ENCODE results near the gene ANKRD6.
"Not testable (repeated sequence)": the region's sequence is repeated elsewhere in the genome, so short reads cannot be mapped to it uniquely, and the experiment has no call there.

Gene ANKRD6

DNA sequence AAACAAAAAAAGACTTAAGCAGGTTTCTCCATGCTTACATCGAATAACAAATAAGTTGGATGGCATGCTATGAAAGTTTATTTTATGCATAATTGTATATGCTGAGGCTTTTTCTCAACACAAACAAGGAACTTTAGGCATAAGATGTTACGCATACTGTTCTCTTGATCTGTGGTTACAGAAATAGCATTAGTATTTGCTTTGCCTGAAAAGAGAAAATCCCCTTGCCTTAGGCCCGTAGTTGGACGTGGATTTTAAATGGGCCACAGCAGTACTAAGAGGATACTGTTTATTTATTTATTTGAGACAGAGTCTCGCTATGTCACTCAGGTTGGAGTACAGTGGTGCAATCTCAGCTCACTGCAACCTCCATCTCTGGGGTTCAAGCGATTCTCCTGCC lies 186.6 kb downstream of the ANKRD6 start:
- no peak overlapping the region for H3K4me3 ChIP-seq (ENCODE audit: low read depth, low read length)
- TF ChIP-seq CTCF (IDR thresholded peaks at IDR 0.05; ENCODE audit: low read depth, low read length) = no peak

DNA sequence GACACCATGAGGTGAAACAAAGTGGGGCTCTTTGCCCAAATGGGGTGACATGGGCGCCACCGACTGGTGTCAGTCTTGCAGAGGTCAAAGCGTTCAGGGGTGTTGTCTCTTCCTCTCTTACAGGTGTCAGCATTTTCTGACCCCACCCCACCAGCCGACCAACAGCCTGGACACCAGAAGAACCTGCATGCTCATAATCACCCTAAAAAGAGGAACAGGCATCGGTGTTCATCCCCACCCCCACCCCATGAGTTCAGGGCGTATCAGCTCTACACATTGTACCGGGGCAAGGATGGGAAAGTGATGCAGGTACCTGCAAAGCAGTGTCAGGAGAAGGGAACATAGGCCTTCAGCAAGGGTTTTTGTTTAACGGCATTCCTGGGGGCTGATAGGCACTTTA lies 190.8 kb downstream of the ANKRD6 start:
- H3K4me3 ChIP-seq (ENCODE audit: low read depth, low read length) = no peak overlapping the region
- no peak for TF ChIP-seq CTCF (IDR thresholded peaks at IDR 0.05; ENCODE audit: low read depth, low read length)

DNA sequence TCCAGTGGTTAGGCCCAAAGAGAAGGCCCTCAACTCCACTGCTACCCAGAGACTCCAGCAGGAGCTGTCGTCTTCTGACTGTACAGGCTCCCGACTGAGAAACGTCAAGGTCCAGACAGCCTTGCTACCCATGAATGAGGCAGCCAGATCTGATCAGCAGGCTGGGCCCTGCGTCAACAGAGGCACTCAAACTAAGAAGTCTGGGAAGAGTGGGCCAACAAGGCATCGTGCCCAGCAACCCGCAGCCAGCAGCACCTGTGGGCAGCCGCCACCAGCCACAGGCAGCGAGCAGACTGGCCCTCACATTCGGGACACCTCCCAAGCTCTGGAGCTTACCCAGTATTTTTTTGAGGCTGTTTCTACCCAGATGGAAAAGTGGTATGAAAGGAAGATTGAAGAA lies 197.5 kb downstream of the ANKRD6 start:
- no peak overlapping the region for H3K4me3 ChIP-seq (ENCODE audit: low read depth, low read length)
- no peak for TF ChIP-seq CTCF (IDR thresholded peaks at IDR 0.05; ENCODE audit: low read depth, low read length)

GRCh38 chr6:89636412-89636811 lies 203.5 kb downstream of the ANKRD6 start:
- not testable (repeated sequence) for H3K4me3 ChIP-seq (ENCODE audit: low read depth, low read length)

DNA sequence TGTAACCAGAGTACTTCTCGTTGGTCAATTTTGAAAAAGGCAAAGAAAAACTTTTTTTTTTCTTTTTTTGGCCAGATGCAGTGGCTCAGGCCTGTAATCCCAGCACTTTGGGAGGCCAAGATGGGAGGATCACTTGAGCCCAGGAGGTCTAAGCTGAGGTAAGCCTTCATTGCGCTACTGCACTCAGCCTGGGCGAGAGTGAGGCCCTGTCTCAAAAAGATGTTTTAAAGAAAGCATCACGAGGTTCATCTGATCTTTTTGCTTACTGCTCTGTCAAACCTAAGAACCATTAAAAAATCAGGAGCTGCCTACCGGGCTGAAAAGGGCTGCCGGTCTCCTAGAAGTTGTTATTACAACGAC lies 205.0 kb downstream of the ANKRD6 start:
- TF ChIP-seq CTCF (IDR thresholded peaks at IDR 0.05; ENCODE audit: low read depth, low read length) = no peak
- peak overlapping the region; percentile 81 for H3K4me3 ChIP-seq (ENCODE audit: low read depth, low read length)

GRCh38 chr6:89638320-89639195 lies 205.6 kb downstream of the ANKRD6 start, which contains the start of gene LYRM2:
Gene LYRM2, minus strand, starts transcription at chr6:89638747. Its CDS starts 31 bp downstream, at chr6:89638716.
- TF ChIP-seq CTCF (IDR thresholded peaks at IDR 0.05; ENCODE audit: low read depth, low read length) = no peak
- H3K4me3 ChIP-seq (ENCODE audit: low read depth, low read length) = peak within 1 kb of the TSS; percentile 81

DNA sequence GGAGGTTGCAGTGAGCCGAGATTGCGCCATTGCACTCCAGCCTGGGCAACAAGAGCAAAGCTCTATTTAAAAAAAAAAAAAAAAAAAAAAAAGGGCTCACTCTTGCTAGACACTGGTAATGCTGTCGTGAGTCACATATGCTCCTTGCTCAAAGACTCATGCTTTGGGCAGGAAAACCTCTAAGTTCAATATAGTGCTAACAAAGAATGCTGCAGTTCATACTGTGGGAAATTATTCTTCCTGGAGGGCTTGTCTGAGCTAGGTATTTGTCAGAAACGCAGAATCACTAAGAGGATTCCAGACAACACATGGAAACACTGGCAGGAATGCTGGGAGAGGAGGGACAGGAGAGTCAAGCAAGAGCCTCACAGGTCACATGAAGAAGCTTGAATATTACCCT lies 207.9 kb downstream of the ANKRD6 start:
- no peak for TF ChIP-seq CTCF (IDR thresholded peaks at IDR 0.05; ENCODE audit: low read depth, low read length)
- no peak overlapping the region for H3K4me3 ChIP-seq (ENCODE audit: low read depth, low read length)

DNA sequence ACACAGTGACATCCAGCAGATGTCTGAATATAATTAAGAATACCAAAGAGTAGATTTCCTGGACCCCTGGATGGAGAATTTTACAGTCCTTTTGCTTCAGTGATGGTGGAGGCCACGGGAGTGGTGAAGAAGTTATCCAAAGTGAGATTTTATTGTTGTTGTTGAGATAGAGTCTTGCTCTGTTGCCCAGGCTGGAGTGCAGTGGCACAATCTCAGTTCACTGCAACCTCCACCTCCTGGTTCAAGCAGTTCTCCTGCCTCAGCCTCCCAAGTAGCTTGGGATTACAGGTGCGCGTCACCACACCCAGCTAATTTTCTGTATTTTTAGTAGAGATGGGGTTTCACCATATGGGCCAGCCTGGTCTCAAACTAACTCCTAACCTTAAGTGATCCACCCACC lies 208.6 kb downstream of the ANKRD6 start:
- not testable (repeated sequence) for H3K4me3 ChIP-seq (ENCODE audit: low read depth, low read length)

Data from WI38 (cell line).